GM19455 (cell line): ENCODE results near the gene TMEM63C.
"Not testable (repeated sequence)": the region's sequence is repeated elsewhere in the genome, so short reads cannot be mapped to it uniquely, and the experiment has no call there.

Experiments used
- ATAC-seq: cut with Tn5 transposase; IDR thresholded peaks from one replicate; pipeline ENCODE4 v1.9.1; 2021; ENCODE audit not compliant: unreplicated experiment

Gene TMEM63C

DNA sequence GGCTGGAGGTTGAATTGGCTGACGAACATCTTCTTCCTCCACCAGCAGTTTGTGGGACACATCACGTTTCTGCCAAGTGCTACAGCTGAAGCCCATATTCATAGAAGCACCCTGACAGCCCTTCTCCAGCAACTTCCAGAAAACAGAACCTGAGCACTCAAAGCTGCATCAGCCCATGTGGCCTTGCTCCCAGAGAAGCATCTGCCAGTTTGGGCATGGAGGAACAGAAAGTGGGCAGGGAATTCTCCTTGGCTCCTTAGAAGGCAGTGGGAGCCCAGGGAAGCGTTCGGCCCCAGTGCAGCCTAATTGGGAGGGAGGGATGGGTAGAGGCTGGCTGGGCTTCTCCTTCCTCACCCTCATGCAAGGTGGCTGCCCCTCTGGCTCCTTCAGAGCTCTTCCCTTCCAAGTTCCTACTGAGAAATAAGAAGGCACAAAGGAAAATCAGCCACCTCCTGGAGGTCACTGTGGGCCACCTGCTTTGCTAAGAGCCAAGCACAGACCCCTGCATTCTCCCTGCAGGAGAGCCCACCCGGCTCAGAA lies 93.5 kb downstream of the TMEM63C start:
- no peak for ATAC-seq

DNA sequence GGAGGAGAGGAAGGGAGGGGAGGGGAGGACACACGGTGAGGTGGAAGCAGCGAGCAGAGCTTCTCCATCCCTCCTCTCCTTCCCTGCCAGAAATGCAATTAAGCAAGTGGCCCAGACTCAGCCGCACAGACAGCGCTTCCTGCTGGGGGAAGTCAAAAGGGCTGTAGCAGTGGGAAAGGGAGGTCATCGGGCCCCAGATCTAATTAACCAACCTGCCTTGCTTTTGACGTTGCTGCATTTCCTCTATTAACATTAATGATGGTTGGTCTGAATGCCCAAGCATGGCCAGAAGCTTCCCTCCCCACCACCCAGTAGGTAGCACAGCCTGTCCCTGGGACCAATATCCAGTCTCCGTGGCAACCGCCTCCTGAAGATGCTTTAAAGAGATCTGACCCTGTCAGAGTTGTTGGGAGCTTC lies 94.0 kb downstream of the TMEM63C start:
- no peak for ATAC-seq

DNA sequence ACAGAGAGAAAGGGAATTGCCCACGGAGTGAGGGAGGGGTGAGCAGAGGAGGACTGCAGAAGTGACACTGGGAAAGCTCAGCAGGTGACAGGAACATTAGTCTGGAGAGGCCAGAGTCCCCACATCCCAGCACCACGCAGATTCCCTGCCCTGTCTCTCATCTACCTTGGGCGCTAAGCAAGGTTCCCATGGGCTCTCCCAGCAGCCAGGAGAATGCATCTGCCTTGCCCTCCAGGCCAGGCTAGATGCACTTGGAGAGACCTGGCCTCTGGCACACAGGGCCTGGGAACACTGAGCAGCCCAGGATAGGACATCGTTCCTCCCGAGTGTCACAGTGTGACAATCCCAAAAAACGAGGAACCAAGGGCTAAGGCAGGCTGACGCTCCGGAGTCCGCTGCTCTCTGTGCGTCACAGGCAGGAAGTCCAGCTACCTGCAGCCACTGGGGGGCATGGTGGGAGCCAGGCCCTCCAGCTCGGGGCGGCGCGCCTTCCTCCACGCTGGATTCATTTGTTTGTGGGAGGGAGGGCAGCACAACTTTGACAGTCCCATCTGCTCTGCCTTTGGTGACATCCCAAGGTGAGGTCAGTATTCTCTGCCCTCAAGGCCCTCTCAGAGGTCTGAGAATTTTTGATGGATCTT lies 94.8 kb downstream of the TMEM63C start:
- ATAC-seq: no peak

DNA sequence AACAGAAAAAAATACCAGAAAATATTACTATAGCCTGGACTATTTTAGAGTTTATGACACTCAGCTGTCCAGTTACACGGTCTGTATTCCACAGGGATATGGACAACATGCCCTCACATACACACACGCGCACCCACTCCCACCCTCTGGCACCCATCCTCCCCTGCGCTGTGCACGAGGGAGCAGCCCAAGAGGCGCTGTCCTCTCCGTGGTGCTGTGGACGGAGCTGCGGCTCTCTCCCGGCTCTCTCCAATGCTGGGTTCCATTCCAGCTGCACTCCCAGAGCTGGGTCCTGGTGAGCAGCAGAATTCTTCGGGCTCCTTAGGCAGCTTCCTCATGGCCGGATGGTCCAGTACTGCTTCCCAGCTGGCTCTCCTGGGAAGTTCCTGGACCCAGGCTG lies 95.4 kb downstream of the TMEM63C start:
- ATAC-seq: no peak

DNA sequence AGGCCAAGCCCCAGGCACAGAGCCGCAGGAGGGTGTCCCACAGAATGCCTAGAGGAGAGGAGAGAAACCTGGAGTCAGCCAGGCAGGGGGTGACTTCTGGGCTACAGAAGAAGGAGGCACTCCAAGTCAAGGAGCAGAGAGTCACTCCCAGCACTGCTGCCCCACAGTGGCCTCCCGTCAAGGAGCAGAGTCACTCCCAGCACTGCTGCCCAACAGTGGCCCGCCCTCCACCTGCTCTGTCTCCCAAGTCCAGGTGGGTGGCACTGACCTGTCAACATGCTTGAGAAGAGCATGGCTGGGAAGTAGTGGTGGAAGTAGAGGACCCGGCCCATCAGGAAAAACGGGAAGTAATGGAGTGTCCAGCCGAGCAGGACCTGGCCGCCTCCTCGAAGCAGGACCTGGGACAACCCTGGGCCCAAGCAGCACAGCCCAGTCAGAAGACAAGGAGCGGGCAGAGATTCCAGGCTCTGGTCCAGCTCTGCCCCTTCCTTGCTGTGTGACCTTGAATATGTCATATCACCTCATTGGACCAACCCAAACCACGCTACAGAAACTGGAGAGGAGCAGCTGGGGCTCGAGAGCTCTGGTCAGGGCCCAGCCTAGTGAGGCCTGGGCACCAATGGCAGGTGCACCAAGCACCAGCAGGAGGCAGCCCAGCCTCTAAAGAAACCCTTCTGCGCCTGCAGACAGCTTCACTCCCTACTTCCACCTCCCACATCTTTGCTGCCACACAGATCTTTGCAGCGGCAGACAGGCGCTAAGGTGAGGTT lies 97.0 kb downstream of the TMEM63C start:
- ATAC-seq: no peak

DNA sequence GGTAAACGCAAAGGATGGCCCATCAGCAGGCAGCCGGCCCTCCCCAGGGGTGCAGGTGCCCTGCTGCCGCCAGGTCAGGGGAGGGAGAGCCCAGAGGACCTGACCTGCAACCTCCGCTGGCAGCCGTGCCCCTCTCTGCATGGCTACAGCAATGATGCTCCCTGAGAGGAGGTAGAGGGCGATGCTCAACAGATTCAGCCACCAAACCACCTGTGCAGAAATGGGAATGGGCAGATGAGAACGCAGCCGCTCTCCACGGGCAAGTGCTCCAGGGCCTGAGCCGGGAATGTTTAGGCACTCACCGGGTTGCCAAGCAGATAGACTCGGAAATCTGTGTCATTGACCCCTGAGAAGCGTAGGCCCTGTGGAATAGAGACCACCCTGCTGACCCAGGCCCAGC lies 98.1 kb downstream of the TMEM63C start:
- ATAC-seq: no peak

DNA sequence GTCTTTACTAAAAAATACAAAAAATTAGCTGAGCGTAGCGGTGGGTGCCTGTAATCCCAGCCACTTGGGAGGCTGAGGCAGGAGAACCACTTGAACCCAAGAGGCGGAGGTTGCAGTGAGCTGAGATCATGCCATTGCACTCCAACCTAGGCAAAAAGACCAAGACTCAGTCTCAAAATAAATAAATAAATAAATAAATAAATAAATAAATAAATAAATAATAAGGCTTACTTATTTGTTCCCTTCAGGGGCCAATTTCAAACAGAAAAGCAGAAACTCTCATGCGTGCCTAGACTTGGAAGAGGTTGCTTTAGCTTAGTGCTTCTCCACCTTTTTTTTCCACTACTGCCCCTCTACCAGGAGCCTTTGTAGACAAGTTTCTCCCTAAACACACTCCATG lies 99.3 kb downstream of the TMEM63C start:
- not testable (repeated sequence) for ATAC-seq

DNA sequence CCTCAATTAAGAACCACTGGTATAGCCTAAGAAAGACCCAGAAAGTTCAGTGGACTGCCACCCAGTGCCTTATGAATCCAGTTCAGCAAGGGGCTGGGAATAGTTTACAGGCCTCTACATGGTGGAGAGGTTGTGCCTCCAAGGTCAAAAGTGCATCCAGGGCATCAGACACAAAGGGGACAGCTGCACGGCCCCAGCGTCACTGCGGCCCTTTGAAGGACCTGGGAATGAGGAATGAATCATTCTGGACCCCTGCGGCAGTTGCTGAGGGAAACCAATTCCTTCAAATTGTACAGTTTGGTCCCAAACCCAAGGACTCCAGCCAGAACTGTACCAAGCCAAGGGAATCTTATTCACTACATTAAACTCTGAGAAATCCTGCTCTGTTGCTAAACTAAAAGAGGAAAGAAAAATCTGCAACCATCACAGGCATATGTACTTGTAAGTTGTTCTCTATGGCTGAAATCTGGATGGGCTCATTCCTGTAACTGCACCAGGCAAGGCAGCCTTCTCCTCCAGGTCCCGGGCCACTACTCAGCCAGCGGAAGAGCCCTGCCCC lies 100.3 kb downstream of the TMEM63C start:
- no peak for ATAC-seq

DNA sequence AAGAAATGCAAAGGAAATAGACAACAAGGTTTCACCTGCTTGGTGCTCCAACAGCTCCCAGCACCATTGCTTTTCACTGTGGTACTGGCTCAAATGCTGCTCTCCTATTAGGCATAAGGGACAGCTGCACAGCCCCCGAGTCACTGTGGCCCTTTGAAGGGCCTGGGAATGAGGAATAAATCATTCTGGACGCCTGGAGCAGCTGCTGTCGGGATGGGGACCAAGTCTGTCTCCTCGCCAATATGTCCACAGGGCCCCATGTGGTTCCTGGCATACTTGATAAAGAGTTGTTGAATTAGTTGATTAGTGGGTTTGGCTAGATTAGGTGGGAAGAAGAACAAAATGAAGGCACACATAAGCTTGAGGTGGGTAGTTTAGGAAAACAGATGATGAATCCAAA lies 102.5 kb downstream of the TMEM63C start:
- no peak for ATAC-seq

DNA sequence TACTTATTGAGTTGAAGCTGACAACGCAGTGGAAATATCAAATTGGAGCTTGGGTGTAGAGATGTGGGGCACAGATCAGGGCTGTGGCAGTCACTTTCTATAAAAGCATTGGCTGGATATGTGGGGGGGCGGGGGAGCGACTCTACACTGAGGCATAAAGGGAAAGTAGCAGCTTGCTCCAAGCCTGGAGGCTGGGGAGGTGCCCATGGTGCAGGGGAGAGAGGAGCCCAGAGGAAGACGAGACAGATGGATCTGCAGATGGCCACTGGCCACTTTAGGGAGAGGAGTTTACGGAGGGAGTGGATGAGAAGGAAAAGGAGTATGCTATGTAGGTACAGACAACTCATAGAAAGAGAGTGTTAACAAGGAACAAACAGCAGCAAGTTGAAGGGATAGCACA lies 102.9 kb downstream of the TMEM63C start:
- no peak for ATAC-seq

DNA sequence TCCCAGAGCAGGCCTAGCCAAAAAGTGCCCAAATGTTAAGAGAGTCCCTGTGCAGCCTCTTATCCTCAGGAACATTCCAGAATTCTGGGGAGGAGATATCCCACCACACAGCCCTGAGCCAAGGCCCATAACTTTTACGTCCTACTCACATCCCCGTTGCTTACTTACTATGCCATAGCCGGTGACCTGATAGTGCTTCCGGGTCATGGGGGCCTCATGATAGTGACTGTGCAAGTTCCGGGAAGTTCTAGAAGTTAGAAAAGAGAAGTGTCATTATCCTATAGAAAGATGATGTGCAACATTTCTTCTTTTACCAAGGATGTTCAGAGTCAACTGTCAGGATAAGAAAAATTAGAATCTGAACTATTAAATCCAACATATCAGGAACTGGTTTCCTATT lies 105.0 kb downstream of the TMEM63C start:
- no peak for ATAC-seq

DNA sequence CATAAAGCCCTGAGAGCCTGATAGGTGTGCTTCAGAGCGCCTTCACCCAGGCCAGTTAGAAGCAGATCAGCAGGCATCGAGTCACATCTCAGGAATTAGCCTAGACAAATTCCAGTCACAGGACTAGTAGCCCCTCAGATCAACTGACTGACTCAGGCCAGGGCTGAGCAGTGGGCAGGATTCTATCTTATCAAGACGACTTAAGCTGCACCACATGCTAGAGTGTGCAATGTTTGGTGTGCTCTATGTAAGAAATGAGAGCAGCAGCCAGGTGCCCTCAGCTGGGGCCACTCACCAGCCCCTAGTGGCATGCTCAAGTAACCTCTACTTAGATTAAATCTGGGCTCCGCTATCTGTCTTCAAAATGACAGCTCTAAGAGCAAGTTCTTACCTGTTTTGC lies 109.1 kb downstream of the TMEM63C start:
- no peak for ATAC-seq

DNA sequence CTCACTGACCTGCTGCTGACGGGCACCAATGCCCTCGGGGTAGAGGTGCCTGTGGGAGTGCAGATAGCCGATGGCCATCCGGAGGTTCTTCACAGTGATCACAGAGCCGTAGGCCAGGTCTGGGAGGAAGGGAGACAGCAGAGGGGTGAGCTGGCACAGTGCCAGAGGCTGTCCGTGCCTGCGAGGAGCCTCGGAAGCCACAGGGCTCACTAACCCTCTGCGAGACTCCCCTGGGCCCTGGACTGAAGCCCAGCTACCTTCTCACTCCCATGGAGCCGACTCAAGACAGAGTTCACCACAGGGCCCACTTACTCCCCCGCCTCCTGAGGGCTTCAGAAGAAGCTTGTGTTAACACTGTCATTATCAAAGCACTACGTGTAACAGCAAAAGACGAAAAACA lies 114.6 kb downstream of the TMEM63C start:
- ATAC-seq: no peak

DNA sequence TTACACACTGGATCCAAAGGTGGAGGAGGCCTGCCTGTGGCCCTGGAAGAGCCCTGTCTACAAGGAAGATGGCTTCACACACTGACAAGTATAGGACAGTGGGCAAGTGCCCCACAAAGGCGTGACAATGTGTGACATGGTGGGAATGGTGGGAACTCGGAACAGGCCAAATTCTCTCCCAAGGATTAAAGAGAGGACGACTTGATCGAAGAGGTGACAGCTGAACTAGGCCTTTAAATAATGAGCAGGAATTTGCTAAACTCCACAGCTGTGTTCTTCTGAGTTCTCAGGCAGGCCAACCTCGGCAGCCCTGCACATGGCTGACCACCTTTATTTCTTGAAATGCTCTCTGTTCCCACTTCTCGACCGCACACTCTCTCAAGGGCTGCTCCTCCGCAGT lies 115.3 kb downstream of the TMEM63C start:
- no peak for ATAC-seq

DNA sequence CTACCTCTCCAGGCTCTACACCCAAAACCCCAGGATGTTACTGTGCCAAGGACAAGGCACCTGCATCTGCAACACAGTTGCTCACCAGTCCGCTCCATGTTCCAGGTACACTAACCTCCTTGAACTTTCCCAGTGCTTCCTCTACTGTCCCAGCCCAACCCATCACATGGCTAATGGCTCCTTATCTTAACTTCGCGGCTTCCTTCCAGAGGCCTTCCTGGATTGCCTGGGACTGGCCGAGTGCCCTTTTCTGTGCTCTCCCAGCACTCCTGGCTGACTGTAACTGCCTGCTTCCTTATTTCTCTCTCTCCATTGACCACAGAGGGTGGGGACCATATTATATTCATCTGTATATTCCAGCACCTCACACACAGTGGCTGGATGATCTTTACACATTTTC lies 118.2 kb downstream of the TMEM63C start:
- no peak for ATAC-seq

DNA sequence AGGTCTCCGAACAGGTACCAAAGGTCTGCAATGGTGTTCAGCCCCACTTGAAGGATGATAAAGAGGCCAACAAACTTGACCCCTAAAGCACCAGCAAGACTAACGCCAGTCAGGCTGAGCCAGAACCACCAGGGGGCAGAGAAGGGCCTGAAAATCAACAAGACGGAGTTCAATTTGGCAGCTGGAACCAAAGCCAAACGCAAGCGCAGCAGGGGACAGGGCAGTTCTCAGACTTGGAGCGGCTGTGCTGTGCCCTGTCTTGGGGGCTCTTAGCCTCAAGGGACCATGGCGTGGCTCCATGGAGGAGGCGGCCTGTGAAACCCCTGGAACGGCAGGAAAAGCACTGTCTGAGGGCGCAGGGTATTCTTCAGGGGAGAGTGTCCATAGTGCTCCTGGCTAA lies 119.5 kb downstream of the TMEM63C start:
- ATAC-seq: no peak

DNA sequence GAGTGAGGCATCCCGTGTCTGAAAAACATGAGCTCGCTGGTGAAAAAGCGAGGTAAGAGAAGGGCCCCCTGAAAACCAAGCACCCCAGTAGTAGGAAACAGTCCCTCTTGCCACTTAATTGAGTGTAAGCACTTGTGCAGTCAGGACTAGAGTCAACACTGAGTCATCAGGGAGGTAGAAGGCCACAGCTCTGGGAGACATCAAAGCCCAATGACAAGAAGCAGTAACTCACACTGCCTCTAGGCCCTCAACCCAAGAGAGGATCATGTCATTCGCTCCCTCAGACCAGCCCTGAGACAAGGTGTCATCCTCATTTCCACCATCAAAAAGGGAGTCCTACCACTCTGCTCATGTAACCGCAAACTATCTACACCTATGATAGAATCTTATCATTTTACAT lies 121.3 kb downstream of the TMEM63C start:
- no peak for ATAC-seq

DNA sequence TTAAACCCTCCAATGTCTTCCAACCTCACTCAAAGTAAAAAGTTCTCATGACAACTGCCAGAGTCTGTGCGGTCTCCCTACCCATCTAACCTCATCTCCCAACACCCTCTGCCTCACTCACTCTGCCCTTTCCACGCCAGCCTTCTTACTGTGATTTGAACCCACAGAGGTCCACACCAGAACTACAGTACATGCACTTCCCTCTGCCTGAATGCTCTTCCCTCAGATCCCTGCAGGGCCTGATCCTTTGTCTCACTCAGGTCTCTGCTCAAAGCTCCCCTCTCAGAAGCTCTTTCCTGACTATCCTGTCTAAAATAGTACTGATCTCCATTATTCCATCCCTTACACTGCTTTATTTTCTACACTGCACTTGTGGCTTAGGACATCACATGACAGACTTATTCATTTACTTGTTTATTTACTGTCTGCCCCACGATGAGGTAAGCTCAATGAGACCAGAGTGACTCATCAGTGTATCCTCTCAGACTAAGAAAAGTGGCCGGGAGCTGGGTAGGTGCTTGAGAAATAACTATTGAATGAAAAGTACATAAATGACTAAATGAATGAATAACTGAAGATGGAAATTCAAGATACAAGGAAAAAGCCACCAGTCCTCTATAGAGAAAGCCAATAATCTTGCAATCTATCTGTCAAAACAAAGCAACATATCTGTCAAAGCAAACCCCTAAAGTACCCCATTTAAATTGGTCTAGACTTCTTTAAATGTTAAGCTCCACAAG lies 122.0 kb downstream of the TMEM63C start:
- ATAC-seq: no peak

DNA sequence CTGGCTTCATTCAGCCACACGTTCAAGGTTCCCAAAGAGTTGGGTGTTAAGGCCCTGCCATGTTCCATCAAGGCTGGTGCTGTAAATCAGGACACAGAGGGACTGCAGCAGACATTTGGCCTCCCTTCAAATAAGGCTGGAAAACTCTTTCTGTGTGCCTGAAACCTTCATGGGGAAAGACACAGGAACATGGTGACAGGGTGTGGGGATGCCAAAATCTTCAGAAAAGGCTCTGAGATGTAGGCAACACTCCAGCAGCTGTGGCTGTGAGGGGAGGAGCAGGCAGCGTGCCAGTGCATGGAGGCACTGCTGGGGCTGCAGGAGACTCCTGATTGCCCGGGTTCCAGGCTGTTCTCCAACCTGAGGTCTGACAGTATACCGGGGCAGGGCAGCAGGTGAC lies 124.1 kb downstream of the TMEM63C start:
- ATAC-seq: no peak

DNA sequence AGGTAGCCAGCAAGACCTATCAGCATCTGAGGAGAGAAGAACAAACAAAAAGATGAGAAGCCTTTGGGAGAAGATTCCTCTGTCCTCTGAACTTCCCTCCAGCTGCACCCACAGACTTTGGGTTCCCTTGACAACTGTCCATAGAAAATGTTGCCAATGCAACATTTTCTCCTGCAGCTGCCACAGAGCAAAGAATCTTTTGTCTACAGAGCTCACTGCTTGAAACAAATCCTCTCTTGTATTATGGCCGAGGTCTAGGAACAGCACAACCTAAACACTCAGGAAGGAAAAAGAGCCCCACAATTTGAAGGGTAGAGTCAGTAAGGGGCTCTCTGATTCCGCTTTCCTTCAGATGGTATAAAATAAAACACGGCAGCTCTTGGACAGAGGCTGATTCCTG lies 124.8 kb downstream of the TMEM63C start:
- no peak for ATAC-seq

DNA sequence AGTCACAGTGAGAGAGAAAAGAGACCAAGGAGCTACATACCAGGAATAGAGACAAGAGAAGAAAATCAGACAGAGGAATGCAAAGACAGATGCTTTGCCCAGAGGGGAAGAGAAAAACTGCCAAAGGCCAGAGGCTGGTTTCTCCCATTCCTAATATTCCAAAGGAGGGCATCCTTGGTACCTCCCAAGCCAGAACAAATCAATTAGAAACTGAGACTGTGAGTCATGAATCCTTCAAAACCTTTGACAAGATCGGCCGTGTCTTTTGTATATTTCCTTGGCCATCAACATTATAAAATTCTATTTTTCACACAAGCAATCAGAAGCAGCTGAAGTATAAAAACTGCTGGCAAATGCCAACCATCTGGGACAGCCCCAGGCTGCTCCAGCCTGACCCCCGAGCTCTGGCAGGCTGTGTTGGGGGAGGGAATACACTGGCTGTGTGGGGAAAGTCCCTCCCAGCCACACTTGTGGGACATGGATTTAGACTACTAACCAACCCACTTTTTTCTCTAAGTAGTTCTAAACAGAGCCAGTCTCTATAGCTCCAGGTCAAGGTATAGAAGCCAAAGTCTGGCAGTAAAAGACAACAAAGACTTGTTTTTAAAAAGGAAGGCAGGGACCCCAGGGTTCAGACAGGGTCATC lies 125.4 kb downstream of the TMEM63C start:
- no peak for ATAC-seq
